Parathyroid adenoma (tissue), 2 donors: Measurements from ENCODE around the gene EHBP1L1.

Source experiments
- H2AFZ ChIP-seq: fragments of 300-600 bp; sonication (generic); one replicate; pipeline ENCODE4 v1.7.0; 2017; ENCODE audit warnings: antibody characterized with exemption, mild to moderate bottlenecking
- H3K27ac ChIP-seq: fragments of 300-600 bp; sonication (generic); one replicate; pipeline ENCODE4 v1.7.0; 2017
- H3K27me3 ChIP-seq: fragments of 300-600 bp; sonication (generic); one replicate; pipeline ENCODE4 v1.7.0; 2017; ENCODE audit warnings: low read length; ENCODE audit not compliant: control insufficient read depth, insufficient read depth
- H3K36me3 ChIP-seq: fragments of 300-600 bp; sonication (generic); one replicate; pipeline ENCODE4 v1.7.0; 2017; ENCODE audit warnings: low read length; ENCODE audit not compliant: control insufficient read depth, insufficient read depth
- H3K4me1 ChIP-seq: fragments of 300-600 bp; sonication (generic); one replicate; pipeline ENCODE4 v1.7.0; 2017; ENCODE audit warnings: control low read depth
- H3K4me2 ChIP-seq: fragments of 300-600 bp; sonication (generic); one replicate; pipeline ENCODE4 v1.7.0; 2017; ENCODE audit warnings: low read length
- H3K4me3 ChIP-seq: fragments of 300-600 bp; sonication (generic); one replicate; pipeline ENCODE4 v1.7.0; 2017; ENCODE audit warnings: low read depth, low read length
- H3K79me2 ChIP-seq: fragments of 300-600 bp; sonication (generic); one replicate; pipeline ENCODE4 v1.7.0; 2017; ENCODE audit warnings: control low read depth
- H3K9ac ChIP-seq: fragments of 300-600 bp; sonication (generic); one replicate; pipeline ENCODE4 v1.7.0; 2017; ENCODE audit warnings: mild to moderate bottlenecking
- H3K9me3 ChIP-seq: fragments of 300-600 bp; sonication (generic); one replicate; pipeline ENCODE4 v1.7.0; 2017; ENCODE audit warnings: low read length; ENCODE audit not compliant: control insufficient read depth
- TF ChIP-seq, protein P1 (sequence below): fragments of 300-600 bp; sonication (generic); IDR thresholded peaks from one replicate; pipeline ENCODE4 v1.7.0; 2017; ENCODE audit warnings: antibody characterized with exemption, mild to moderate bottlenecking
- donor health status: primary hyperparathyroidism.

Gene EHBP1L1

DNA sequence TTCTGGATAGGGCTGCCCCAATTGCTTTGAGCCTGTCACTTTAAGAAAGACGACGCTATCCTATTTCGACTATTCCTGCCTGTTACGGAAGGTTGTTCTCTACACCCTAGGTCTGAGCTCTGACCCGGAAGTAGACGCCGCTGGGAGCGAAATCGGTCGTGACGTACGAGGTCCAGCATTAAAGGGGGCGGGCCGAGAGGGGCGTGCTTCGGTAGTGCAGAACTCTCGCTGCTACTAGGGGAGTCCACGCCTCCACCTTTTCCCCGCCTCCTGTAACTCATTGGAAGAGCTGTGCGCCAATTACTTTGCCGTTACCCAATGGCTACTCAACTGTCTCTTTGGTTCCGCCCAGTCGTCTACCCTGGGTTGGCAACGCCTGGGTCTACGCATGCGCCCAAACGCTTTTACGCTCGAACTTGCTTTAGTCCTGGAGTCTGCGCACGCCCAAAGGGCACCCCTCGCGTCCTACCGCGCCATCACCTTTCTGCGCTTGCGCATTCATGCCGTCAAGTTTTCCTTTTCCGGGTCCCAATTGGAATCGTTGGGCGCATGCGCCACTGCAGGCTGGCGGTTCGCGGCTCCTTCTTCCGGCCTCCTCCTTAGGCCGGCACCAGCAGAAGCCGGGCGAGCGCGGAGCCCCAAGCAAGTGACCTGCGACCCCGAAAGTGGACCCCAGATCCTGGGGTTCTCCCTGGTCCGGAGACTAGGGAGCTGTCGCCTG, 39.5 kb downstream of the EHBP1L1 start, which contains the start of gene PCNX3:
Gene PCNX3, plus strand, starts transcription at position 548 of the 721 bp plus-strand sequence. CDS start 536 bp downstream, outside the sequence.
- Histone ChIP-seq H3K4me1 (peaks cover 5% of the 10 kb centered on the region), H3K79me2 (no peaks in the 10 kb centered on the region), H3K9me3 (no peaks in the 10 kb centered on the region), H3K27ac (peak within 1 kb of the TSS; percentile 80), H3K36me3 (no peaks in the 10 kb centered on the region), H3K27me3 (no peaks in the 10 kb centered on the region), H3K9ac (peak within 1 kb of the TSS; percentile 11), H3K4me2 (peak within 1 kb of the TSS; percentile 85), H3K4me3 (peak within 1 kb of the TSS; percentile 77), H2AFZ (peak within 1 kb of the TSS; percentile 59)
- TF ChIP-seq, protein P1, sequence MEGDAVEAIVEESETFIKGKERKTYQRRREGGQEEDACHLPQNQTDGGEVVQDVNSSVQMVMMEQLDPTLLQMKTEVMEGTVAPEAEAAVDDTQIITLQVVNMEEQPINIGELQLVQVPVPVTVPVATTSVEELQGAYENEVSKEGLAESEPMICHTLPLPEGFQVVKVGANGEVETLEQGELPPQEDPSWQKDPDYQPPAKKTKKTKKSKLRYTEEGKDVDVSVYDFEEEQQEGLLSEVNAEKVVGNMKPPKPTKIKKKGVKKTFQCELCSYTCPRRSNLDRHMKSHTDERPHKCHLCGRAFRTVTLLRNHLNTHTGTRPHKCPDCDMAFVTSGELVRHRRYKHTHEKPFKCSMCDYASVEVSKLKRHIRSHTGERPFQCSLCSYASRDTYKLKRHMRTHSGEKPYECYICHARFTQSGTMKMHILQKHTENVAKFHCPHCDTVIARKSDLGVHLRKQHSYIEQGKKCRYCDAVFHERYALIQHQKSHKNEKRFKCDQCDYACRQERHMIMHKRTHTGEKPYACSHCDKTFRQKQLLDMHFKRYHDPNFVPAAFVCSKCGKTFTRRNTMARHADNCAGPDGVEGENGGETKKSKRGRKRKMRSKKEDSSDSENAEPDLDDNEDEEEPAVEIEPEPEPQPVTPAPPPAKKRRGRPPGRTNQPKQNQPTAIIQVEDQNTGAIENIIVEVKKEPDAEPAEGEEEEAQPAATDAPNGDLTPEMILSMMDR, result no peak

DNA sequence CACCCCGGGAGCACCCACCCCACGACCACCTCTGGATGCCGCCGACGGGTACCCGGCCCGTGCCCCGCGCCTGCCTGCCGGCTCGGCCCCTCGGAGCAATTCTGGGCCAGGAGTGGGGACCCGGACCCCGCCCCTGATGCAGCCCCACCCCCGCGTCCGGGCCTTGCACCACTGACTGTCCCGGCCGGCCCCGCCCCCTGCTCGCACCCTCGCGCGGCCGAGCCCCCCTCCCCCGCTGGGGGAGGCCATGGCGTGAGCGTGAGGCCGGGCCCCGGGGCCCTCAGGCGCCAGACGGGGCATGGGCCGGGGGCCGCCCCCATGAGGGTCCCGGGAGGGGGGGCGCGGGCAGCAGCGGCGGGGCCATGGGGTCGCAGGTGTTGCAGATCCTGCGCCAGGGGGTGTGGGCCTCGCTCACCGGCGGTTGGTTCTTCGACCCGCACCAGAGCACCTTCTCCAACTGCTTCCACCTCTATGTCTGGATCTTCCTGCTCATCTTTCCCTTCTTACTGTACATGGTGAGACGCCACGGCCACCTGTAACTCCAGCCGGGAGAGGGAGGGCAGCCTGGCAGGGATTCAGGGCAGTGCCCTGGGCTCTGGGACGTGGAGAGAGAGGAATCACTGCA, 40.2 kb downstream of the EHBP1L1 start:
- Histone ChIP-seq H3K27me3 (no peaks in the 10 kb centered on the region), H2AFZ (no peak overlapping the region), H3K4me3 (peak overlapping the region; percentile 67), H3K27ac (peak overlapping the region; percentile 80), H3K9me3 (no peaks in the 10 kb centered on the region), H3K36me3 (no peaks in the 10 kb centered on the region), H3K79me2 (no peaks in the 10 kb centered on the region), H3K4me2 (peak overlapping the region; percentile 66), H3K9ac (no peak overlapping the region), H3K4me1 (peaks cover 5% of the 10 kb centered on the region)
- TF ChIP-seq, protein P1, result no peak

DNA sequence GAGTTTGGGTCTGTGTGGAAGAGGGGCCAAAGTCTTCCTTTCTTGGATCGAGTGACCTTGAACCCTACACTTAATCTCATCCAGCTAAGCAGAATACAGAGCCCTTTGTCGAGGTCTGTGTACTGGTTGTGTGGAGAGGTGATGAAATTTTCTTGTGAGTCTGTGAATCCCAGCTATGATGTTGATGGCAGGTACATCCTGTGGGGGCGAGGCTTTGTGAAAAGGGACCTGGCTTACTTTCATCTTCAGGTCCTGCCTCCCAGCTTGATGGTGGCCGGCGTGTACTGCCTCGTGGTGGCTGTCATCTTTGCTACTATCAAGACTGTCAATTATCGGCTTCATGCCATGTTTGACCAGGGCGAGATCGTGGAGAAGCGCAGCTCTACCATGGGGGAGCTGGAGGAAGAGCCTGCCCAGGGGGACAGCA, 40.7 kb downstream of the EHBP1L1 start:
- Histone ChIP-seq H3K27me3 (no peaks in the 10 kb centered on the region), H3K9ac (no peak overlapping the region), H3K9me3 (no peaks in the 10 kb centered on the region), H3K4me2 (peak overlapping the region; percentile 66), H3K4me3 (peak overlapping the region; percentile 67), H3K79me2 (no peaks in the 10 kb centered on the region), H3K27ac (no peak overlapping the region), H3K4me1 (peaks cover 5% of the 10 kb centered on the region), H3K36me3 (no peaks in the 10 kb centered on the region), H2AFZ (no peak overlapping the region)
- TF ChIP-seq, protein P1, result no peak

DNA sequence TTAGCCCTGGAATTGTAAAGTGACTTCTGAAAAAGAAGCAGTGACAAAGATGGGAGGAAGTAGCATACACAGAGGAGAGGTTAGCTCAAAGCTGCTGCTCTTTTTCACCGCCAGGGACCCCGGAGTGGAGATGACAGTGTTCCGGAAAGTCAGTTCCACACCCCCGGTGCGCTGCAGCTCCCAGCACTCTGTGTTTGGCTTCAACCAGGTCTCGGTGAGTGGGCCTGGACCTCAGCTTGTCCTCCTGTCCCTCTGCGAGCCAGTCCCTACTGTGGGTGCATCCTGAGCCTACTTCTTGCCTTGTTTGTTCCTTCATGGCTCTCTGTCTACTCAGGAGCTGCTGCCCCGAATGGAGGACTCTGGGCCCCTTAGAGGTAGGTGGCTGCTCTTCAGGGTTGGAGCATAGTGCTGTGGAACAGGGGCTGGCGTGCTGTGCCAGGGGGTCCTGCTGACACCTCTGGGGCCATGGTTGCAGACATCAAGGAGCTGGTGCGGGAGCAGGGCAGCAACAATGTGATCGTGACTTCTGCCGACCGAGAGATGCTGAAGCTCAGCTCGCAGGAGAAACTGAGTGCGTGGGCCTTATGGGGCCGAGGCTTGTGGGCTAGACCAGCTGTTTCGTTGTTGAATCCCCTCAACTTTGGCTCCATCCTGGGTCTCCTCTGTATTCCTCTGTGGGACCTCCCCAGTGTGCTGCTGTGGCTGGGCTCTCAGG, 41.4 kb downstream of the EHBP1L1 start:
- Histone ChIP-seq H3K36me3 (no peaks in the 10 kb centered on the region), H3K27ac (no peak overlapping the region), H3K4me3 (no peak overlapping the region), H2AFZ (no peak overlapping the region), H3K4me2 (no peak overlapping the region), H3K9ac (no peak overlapping the region), H3K79me2 (no peaks in the 10 kb centered on the region), H3K9me3 (no peaks in the 10 kb centered on the region), H3K4me1 (peaks cover 5% of the 10 kb centered on the region), H3K27me3 (no peaks in the 10 kb centered on the region)
- TF ChIP-seq, protein P1, result no peak
